Stomach (tissue), 4 donors: Measurements from ENCODE around the gene HRCT1.

Experiments
- EP300 ChIP-seq: sonication (generic); formaldehyde crosslinking; IDR thresholded peaks from one replicate; pipeline ENCODE4 v1.6.1; 2017; ENCODE audit warnings: antibody characterized with exemption
- TF ChIP-seq, protein P1 (sequence below), 7 experiments: fragments of 450-650 bp in 4 of 7; fragments of 200-600 bp in 3 of 7; sonication (generic) in 3 of 7; IDR thresholded peaks; one replicate each; pipeline ENCODE4 v1.5.1; 2016 to 2019; ENCODE audit warnings: antibody characterized with exemption in 7 of 7, control low read depth in 2 of 7, mild to moderate bottlenecking in 1 of 7

DNA sequence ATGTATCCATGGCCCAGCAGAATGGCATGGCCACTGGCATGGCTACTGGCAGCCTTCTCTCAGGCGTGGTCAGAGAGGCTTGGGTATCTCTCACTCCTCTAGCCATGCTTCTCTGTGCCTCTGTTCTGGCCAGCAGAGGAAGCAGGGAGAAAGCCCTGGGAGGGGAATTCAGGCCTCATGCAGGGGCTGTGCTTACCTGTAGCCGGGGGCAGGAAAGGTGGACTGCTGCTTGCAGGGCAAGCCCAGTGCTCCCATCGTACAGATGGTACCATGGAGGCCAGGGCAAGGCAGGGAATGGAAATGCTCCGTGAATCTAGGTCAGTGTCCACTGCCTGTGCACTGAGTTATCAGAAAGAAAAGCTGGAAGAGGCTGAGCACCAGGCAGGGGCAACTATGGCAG lies 38.5 kb upstream of the HRCT1 start:
- TF ChIP-seq, protein P1, sequence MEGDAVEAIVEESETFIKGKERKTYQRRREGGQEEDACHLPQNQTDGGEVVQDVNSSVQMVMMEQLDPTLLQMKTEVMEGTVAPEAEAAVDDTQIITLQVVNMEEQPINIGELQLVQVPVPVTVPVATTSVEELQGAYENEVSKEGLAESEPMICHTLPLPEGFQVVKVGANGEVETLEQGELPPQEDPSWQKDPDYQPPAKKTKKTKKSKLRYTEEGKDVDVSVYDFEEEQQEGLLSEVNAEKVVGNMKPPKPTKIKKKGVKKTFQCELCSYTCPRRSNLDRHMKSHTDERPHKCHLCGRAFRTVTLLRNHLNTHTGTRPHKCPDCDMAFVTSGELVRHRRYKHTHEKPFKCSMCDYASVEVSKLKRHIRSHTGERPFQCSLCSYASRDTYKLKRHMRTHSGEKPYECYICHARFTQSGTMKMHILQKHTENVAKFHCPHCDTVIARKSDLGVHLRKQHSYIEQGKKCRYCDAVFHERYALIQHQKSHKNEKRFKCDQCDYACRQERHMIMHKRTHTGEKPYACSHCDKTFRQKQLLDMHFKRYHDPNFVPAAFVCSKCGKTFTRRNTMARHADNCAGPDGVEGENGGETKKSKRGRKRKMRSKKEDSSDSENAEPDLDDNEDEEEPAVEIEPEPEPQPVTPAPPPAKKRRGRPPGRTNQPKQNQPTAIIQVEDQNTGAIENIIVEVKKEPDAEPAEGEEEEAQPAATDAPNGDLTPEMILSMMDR (IDR thresholded peaks at IDR 0.05) = no peak
- no peak for TF ChIP-seq EP300
